H9 (cell line): ENCODE results near the gene DMXL1. TPM values are rescaled to one million over a fixed set of nuclear protein-coding genes. Genes with fewer than 3 reads are reported as not detected.

Experiments
- DNase-seq: peaks from one replicate; pipeline ENCODE4 v3.0.0-alpha.2; 2017
- H2AFZ ChIP-seq: one replicate; pipeline ENCODE4 v1.6.1; 2013; ENCODE audit warnings: mild to moderate bottlenecking, low read length, control low read depth, moderate library complexity
- H2AK5ac ChIP-seq: 2 replicates; pipeline ENCODE4 v1.6.1; 2013; ENCODE audit warnings: low read length, control low read depth, mixed read lengths; ENCODE audit not compliant: insufficient read length
- H2BK120ac ChIP-seq: one replicate; pipeline ENCODE4 v1.6.1; 2013; ENCODE audit warnings: low read depth, mild to moderate bottlenecking, low read length, control low read depth, inconsistent platforms; ENCODE audit not compliant: poor library complexity, severe bottlenecking
- H2BK12ac ChIP-seq: 2 replicates; pipeline ENCODE4 v1.6.1; 2013; ENCODE audit warnings: low read length, control low read depth, mixed read lengths, low read depth; ENCODE audit not compliant: insufficient read length
- H2BK15ac ChIP-seq: 2 replicates; pipeline ENCODE4 v1.6.1; 2013; ENCODE audit warnings: low read depth, low read length, control low read depth
- H2BK20ac ChIP-seq: one replicate; pipeline ENCODE4 v1.6.1; 2013; ENCODE audit warnings: low read depth, mild to moderate bottlenecking, low read length, control low read depth, inconsistent platforms; ENCODE audit not compliant: poor library complexity, severe bottlenecking
- H2BK5ac ChIP-seq: 2 replicates; pipeline ENCODE4 v1.6.1; 2013; ENCODE audit warnings: low read length, control low read depth, mixed read lengths; ENCODE audit not compliant: insufficient read length
- H3K14ac ChIP-seq: 2 replicates; pipeline ENCODE4 v1.6.1; 2013; ENCODE audit warnings: low read length, control low read depth; ENCODE audit not compliant: insufficient read depth
- H3K18ac ChIP-seq: 2 replicates; pipeline ENCODE4 v1.6.1; 2013; ENCODE audit warnings: low read depth, mild to moderate bottlenecking, mixed read lengths, low read length, control low read depth; ENCODE audit not compliant: insufficient read length
- H3K23ac ChIP-seq: 2 replicates; pipeline ENCODE4 v1.6.1; 2013; ENCODE audit warnings: low read length, control low read depth, mixed read lengths, low read depth; ENCODE audit not compliant: insufficient read length
- H3K23me2 ChIP-seq: 2 replicates; pipeline ENCODE4 v1.6.1; 2013; ENCODE audit warnings: low read depth, mild to moderate bottlenecking, mixed read lengths, low read length, control low read depth; ENCODE audit not compliant: insufficient read length, poor library complexity, severe bottlenecking
- H3K27ac ChIP-seq: 2 replicates; pipeline ENCODE4 v1.5.1; 2013; ENCODE audit warnings: low read length, control low read depth, mixed read lengths, low read depth; ENCODE audit not compliant: insufficient read length
- H3K27me3 ChIP-seq: 2 replicates; pipeline ENCODE4 v1.6.1; 2013; ENCODE audit warnings: low read length, control low read depth, inconsistent platforms; ENCODE audit not compliant: insufficient read depth
- H3K4ac ChIP-seq: 2 replicates; pipeline ENCODE4 v1.6.1; 2013; ENCODE audit warnings: low read depth, mild to moderate bottlenecking, control low read depth, inconsistent platforms, low read length, moderate library complexity
- H3K4me1 ChIP-seq: 2 replicates; pipeline ENCODE4 v1.6.1; 2013; ENCODE audit warnings: low read length, control low read depth, inconsistent platforms; ENCODE audit not compliant: insufficient read depth
- H3K4me2 ChIP-seq: 2 replicates; pipeline ENCODE4 v1.6.1; 2013; ENCODE audit warnings: low read length, control low read depth, mixed read lengths; ENCODE audit not compliant: insufficient read length, insufficient read depth
- H3K56ac ChIP-seq: 2 replicates; pipeline ENCODE4 v1.6.1; 2013; ENCODE audit warnings: low read depth, mild to moderate bottlenecking, mixed read lengths, low read length, control low read depth; ENCODE audit not compliant: insufficient read length
- H3K79me1 ChIP-seq: 2 replicates; pipeline ENCODE4 v1.6.1; 2013; ENCODE audit warnings: low read depth, mild to moderate bottlenecking, moderate library complexity, low read length, control low read depth, inconsistent platforms; ENCODE audit not compliant: insufficient read depth, poor library complexity, severe bottlenecking
- H3K79me2 ChIP-seq: 2 replicates; pipeline ENCODE4 v1.6.1; 2013; ENCODE audit warnings: low read length, control low read depth, inconsistent platforms; ENCODE audit not compliant: insufficient read depth
- H3K9ac ChIP-seq: 2 replicates; pipeline ENCODE4 v1.6.1; 2013; ENCODE audit warnings: low read length, control low read depth, mixed read lengths; ENCODE audit not compliant: insufficient read length; ENCODE audit errors: extremely low read depth
- H3K9me3 ChIP-seq: one replicate; pipeline ENCODE4 v1.6.1; 2013; ENCODE audit warnings: low read depth, low read length, inconsistent platforms; ENCODE audit not compliant: control insufficient read depth
- H3T11ph ChIP-seq: one replicate; pipeline ENCODE4 v1.6.1; 2013; ENCODE audit warnings: mild to moderate bottlenecking, low read length, control low read depth, inconsistent platforms
- H4K20me1 ChIP-seq: one replicate; pipeline ENCODE4 v1.6.1; 2013; ENCODE audit not compliant: control insufficient read depth, insufficient read length, insufficient read depth
- H4K5ac ChIP-seq: 2 replicates; pipeline ENCODE4 v1.6.1; 2013; ENCODE audit warnings: low read depth, mild to moderate bottlenecking, mixed read lengths, low read length, control low read depth; ENCODE audit not compliant: insufficient read length
- H4K8ac ChIP-seq: replicated peaks from 2 replicates; pipeline ENCODE4 v1.6.1; 2013; ENCODE audit warnings: low read length, control low read depth, mixed read lengths, low read depth; ENCODE audit not compliant: insufficient read length
- H4K91ac ChIP-seq: 2 replicates; pipeline ENCODE4 v1.6.1; 2013; ENCODE audit warnings: low read depth, mild to moderate bottlenecking, moderate library complexity, mixed read lengths, low read length, control low read depth; ENCODE audit not compliant: insufficient read length
- H3K27ac Mint-ChIP-seq, 3 experiments: 2 replicates in 2 of 3; 3 replicates in 1 of 3; pipeline ENCODE4 v1.8.0; 2020 to 2021; ENCODE audit warnings: mixed read lengths in 3 of 3, mild to moderate bottlenecking in 1 of 3, moderate library complexity in 1 of 3
- H3K27me3 Mint-ChIP-seq: 2 replicates; pipeline ENCODE4 v1.8.0; 2021; ENCODE audit warnings: low read depth, mild to moderate bottlenecking, moderate library complexity, mixed read lengths
- H3K36me3 Mint-ChIP-seq, 3 experiments: 2 replicates in 2 of 3; 3 replicates in 1 of 3; pipeline ENCODE4 v1.8.0; 2020 to 2021; ENCODE audit warnings: low read depth in 3 of 3, mixed read lengths in 3 of 3; ENCODE audit not compliant: insufficient read depth in 1 of 3
- H3K4me1 Mint-ChIP-seq, 2 experiments: 2 replicates each; pipeline ENCODE4 v1.8.0; 2020; ENCODE audit warnings: mixed read lengths in 2 of 2
- H3K4me3 Mint-ChIP-seq, 2 experiments: 2 replicates in 1 of 2; 3 replicates in 1 of 2; pipeline ENCODE4 v1.8.0; 2020 to 2021; ENCODE audit warnings: mild to moderate bottlenecking in 2 of 2, mixed read lengths in 2 of 2, moderate library complexity in 1 of 2
- H3K9me3 Mint-ChIP-seq, 2 experiments: 2 replicates in 1 of 2; 3 replicates in 1 of 2; pipeline ENCODE4 v1.8.0; 2020; ENCODE audit warnings: mild to moderate bottlenecking in 2 of 2, mixed read lengths in 2 of 2, moderate library complexity in 1 of 2
- CTCF ChIP-seq: fragments of 200-600 bp; sonication (generic); conservative IDR thresholded peaks from 3 replicates; pipeline ENCODE4 v1.8.0; 2021; ENCODE audit warnings: antibody characterized with exemption, mild to moderate bottlenecking
- total RNA-seq: library from RNA; stranded (reverse); gene quantifications from 2 replicates; pipeline ENCODE4 v1.2.1, GENCODE V29; 2021

DMXL1 gene
- total RNA-seq, 1 experiment from 2014 or later: 63.5 TPM

- Mint-ChIP-seq H3K9me3 (no peaks in the 10 kb centered on the region), H3K4me1 (no peaks in the 10 kb centered on the region), H3K27ac (peak overlapping the region; percentile 13 to 28 (median 17); a peak in 5 of 7 replicates), H3K4me3 (no peak overlapping the region), H3K27me3 (no peaks in the 10 kb centered on the region), H3K36me3 (peaks cover 21 to 61% (median 53%) of the 10 kb centered on the region in 3 experiments; a peak in 6 of 7 replicates)
- no peak overlapping the region for H2BK12ac ChIP-seq
- no peak for DNase-seq
- H3K4me1 ChIP-seq: no peaks in the 10 kb centered on the region
- no peak overlapping the region for H2BK15ac ChIP-seq
- H3K9me3 ChIP-seq: no peaks in the 10 kb centered on the region
- no peak overlapping the region for H2AK5ac ChIP-seq
- H3K4me2 ChIP-seq: no peak overlapping the region
- H3K23ac ChIP-seq: no peak overlapping the region
- H2BK120ac ChIP-seq: no peak overlapping the region
- H3K79me1 ChIP-seq: no peaks in the 10 kb centered on the region
- H4K91ac ChIP-seq: no peak overlapping the region
- H3K14ac ChIP-seq: no peak overlapping the region
- H4K20me1 ChIP-seq: no peaks in the 10 kb centered on the region
- no peak overlapping the region for H3T11ph ChIP-seq
- no peak overlapping the region for H2AFZ ChIP-seq
- no peak overlapping the region for H3K18ac ChIP-seq
- no peak overlapping the region for H4K8ac ChIP-seq
- no peak overlapping the region for H3K56ac ChIP-seq
- no peak overlapping the region for H2BK5ac ChIP-seq
- no peak for TF ChIP-seq CTCF
- H3K79me2 ChIP-seq: no peaks in the 10 kb centered on the region
- no peak overlapping the region for H3K9ac ChIP-seq
- H4K5ac ChIP-seq: no peak overlapping the region
- no peak overlapping the region for H3K4ac ChIP-seq
- no peak overlapping the region for H2BK20ac ChIP-seq
- no peak overlapping the region for H3K27ac ChIP-seq
- H3K23me2 ChIP-seq: no peaks in the 10 kb centered on the region
- no peaks in the 10 kb centered on the region for H3K27me3 ChIP-seq
These were observed 129.9 kb downstream of the DMXL1 start for GRCh38 chr5:119200795-119201194.
